ENCODE measurements around the gene RAB4B.
A peak's percentile ranks its signal among the peaks of the same experiment; 100 is the strongest.
"Not testable (repeated sequence)": the region's sequence is repeated elsewhere in the genome, so short reads cannot be mapped to it uniquely, and the experiment has no call there.

The RAB4B gene

GRCh38 chr19:40809358-40810086 lies 31.5 kb downstream of the RAB4B start:
- Histone ChIP-seq H3K9me3 (ENCODE audit: severe bottlenecking) (no peaks in the 10 kb centered on the region), H3K27me3 (ENCODE audit: insufficient read depth, poor library complexity, severe bottlenecking) (no peaks in the 10 kb centered on the region), H3K36me3 (ENCODE audit: low read depth) (peaks cover 47% of the 10 kb centered on the region), H3K27ac (ENCODE audit: poor library complexity, severe bottlenecking) (peak overlapping the region; percentile 37), H3K4me3 (ENCODE audit: severe bottlenecking) (no peak overlapping the region), H3K4me1 (ENCODE audit: insufficient read depth, poor library complexity, severe bottlenecking) (peaks cover 4% of the 10 kb centered on the region)
- no peak for TF ChIP-seq CTCF (IDR thresholded peaks at IDR 0.05; ENCODE audit: poor library complexity, severe bottlenecking)
- no peak for ATAC-seq (ENCODE audit: low read depth)
- DNase-seq (ENCODE audit: low spot score) = no peak

DNA sequence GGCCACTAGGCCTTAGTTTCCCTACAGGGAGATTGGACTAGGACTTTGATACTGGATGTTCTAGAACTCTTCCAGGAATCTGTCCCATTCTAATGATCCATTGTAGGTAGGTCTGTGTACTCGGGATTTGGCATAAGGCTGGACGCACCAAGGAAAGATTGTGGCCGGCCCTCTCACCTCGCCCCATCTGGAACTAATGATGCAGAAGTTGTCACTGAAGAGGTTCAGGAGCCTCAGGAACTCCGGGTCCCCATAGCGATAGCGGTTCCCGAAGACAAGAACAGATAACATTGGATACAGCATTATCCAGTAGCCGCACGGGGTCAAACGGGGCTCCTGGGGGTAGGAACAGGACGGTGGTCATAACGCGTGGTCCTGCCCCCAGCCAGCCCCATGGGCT lies 32.1 kb downstream of the RAB4B start:
- ATAC-seq (ENCODE audit: low read depth) = no peak
- H3K9me3 ChIP-seq (ENCODE audit: severe bottlenecking) = no peaks in the 10 kb centered on the region

DNA sequence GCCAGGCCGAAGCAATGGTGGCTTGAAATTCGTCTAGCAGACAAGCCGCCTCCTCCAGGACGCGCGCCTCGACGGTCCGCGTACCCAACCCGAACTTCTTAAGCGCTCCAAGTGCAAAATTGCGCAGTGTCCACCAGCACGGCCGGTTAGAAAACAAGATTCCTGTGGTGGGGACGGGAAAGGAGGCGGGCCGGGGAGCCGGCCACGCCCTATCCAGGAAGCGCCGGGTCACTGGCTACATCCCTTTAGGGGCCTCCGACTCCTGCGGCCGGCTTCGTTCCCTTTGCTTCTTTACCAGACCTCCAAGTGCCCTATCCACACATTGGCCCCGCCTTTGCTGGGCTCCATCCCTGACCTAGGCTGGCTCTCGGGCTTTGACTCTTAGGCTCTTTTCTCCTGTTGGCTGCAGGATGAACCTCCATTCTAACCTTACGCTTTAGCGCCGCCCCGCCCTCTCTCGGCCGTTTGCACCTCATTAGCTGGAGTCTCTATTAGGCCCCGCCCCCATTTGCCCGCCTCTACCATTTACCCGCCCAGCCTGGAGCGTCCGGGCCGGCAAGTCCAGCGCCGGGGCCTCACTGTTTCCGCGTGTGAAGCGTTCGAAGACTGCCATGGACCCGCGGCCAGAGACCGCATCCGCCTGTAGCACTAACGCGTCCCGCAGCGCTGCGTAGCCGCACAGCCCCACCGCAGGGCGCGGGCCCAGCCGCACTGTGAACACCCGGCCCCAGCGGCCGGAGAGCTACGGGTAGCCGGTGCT lies 32.8 kb downstream of the RAB4B start:
- H3K9me3 ChIP-seq (ENCODE audit: severe bottlenecking); H3K27me3 ChIP-seq (ENCODE audit: insufficient read depth, poor library complexity, severe bottlenecking); DNase-seq (ENCODE audit: low spot score); H3K4me1 ChIP-seq (ENCODE audit: insufficient read depth, poor library complexity, severe bottlenecking): not testable (repeated sequence)
- H3K36me3 ChIP-seq (ENCODE audit: low read depth) = peaks cover 34% of the 10 kb centered on the region
- H3K27ac ChIP-seq (ENCODE audit: poor library complexity, severe bottlenecking) = peak overlapping the region; percentile 37
- peak overlapping the region; percentile 34 for H3K4me3 ChIP-seq (ENCODE audit: severe bottlenecking)
- ATAC-seq (ENCODE audit: low read depth) = peak; percentile 76

More for the DNA sequence above, 32.1 kb downstream of the RAB4B start:
- H3K27me3 ChIP-seq (ENCODE audit: insufficient read depth, poor library complexity, severe bottlenecking) = no peaks in the 10 kb centered on the region
- no peak for TF ChIP-seq CTCF (IDR thresholded peaks at IDR 0.05; ENCODE audit: poor library complexity, severe bottlenecking)
- H3K4me1 ChIP-seq (ENCODE audit: insufficient read depth, poor library complexity, severe bottlenecking) = peaks cover 2% of the 10 kb centered on the region
- H3K27ac ChIP-seq (ENCODE audit: poor library complexity, severe bottlenecking) = peak overlapping the region; percentile 37
- DNase-seq (ENCODE audit: low spot score) = no peak
- H3K36me3 ChIP-seq (ENCODE audit: low read depth) = peaks cover 41% of the 10 kb centered on the region
- no peak overlapping the region for H3K4me3 ChIP-seq (ENCODE audit: severe bottlenecking)

GRCh38 chr19:40811478-40812341 lies 33.7 kb downstream of the RAB4B start:
- H3K27me3 ChIP-seq (ENCODE audit: insufficient read depth, poor library complexity, severe bottlenecking) = no peaks in the 10 kb centered on the region
- DNase-seq (ENCODE audit: low spot score) (no peak), ATAC-seq (ENCODE audit: low read depth) (no peak)
- H3K4me1 ChIP-seq (ENCODE audit: insufficient read depth, poor library complexity, severe bottlenecking) = peaks cover 2% of the 10 kb centered on the region
- H3K27ac ChIP-seq (ENCODE audit: poor library complexity, severe bottlenecking) = peak overlapping the region; percentile 37
- peaks cover 28% of the 10 kb centered on the region for H3K36me3 ChIP-seq (ENCODE audit: low read depth)
- no peak for TF ChIP-seq CTCF (IDR thresholded peaks at IDR 0.05; ENCODE audit: poor library complexity, severe bottlenecking)
- peak overlapping the region; percentile 34 for H3K4me3 ChIP-seq (ENCODE audit: severe bottlenecking)
- no peaks in the 10 kb centered on the region for H3K9me3 ChIP-seq (ENCODE audit: severe bottlenecking)

DNA sequence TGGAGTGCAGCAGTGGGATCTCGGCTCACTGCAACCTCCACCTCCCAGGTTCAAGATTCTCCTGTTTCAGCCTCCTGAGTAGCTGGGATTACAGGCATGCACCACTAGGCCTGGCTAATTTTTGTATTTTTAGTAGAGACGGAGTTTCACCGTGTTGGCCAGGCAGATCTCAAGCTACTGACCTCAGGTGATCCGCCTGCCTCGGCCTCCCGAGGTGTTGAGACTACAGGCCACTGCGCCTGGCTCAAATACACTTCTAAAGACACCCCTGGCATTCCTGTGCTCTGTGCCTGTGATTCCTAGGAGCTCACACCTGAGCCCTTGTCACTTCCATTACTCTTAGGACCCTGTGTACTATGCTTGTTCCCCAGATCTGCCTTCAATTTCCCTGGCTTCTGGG lies 34.5 kb downstream of the RAB4B start:
- peaks cover 21% of the 10 kb centered on the region for H3K36me3 ChIP-seq (ENCODE audit: low read depth)
- not testable (repeated sequence) for H3K4me3 ChIP-seq (ENCODE audit: severe bottlenecking); H3K27ac ChIP-seq (ENCODE audit: poor library complexity, severe bottlenecking); H3K9me3 ChIP-seq (ENCODE audit: severe bottlenecking); ATAC-seq (ENCODE audit: low read depth); H3K27me3 ChIP-seq (ENCODE audit: insufficient read depth, poor library complexity, severe bottlenecking); DNase-seq (ENCODE audit: low spot score); H3K4me1 ChIP-seq (ENCODE audit: insufficient read depth, poor library complexity, severe bottlenecking)

All from RWPE2 (cell line).